HepG2 (cell line): Measurements from ENCODE around the gene LMF2. TPM values are rescaled to one million over a fixed set of nuclear protein-coding genes. Genes with fewer than 3 reads are reported as not detected.

Source experiments
- ATAC-seq: fragments of 200-7000 bp; cut with Tn5 transposase; 3 replicates; pipeline ENCODE4 v1.9.1; 2020; ENCODE audit warnings: mild to moderate bottlenecking, moderate library complexity
- BruUV-seq: library from RNA; stranded (reverse); fragments of 400-500 nt; replicated peaks from 2 replicates; lab custom pipeline; 2021; lab: Mats Ljungman, UMichigan
- CTCF ChIA-PET: fragments of 300-600 bp; formaldehyde crosslinking; extraction: SDS; loops from one replicate; lab custom pipeline; 2021; ENCODE audit warnings: low total read pairs, inconsistent platforms, low intra/inter-chr PET ratio; lab: Yijun Ruan, JAX
- POLR2A ChIA-PET: fragments of 350-600 bp; sonication (Branson Sonifier 250); formaldehyde crosslinking; loops from one replicate; lab custom pipeline; 2020; ENCODE audit warnings: antibody characterized with exemption, inconsistent platforms; lab: Yijun Ruan, JAX
- DNase-seq: peaks from one replicate; pipeline ENCODE4 v3.0.0-alpha.2; 2015; ENCODE audit warnings: low spot score
- FAIRE-seq: peaks from 3 replicates; lab custom pipeline; 2011; peaks lifted over from hg19 to GRCh38; lab: Jason Lieb, UNC
- H2AFZ ChIP-seq: one replicate; pipeline ENCODE4 v1.6.1; 2011; ENCODE audit warnings: low read length, inconsistent platforms
- H3K27ac ChIP-seq: fragments of 300-600 bp; 3 replicates; pipeline ENCODE4 v1.8.0; 2011; ENCODE audit warnings: mixed run types, mild to moderate bottlenecking, mixed read lengths, low read length, inconsistent platforms; ENCODE audit not compliant: insufficient read depth; ENCODE audit errors: extremely low read length
- H3K27me3 ChIP-seq, 2 experiments: fragments of 200-600 bp in 1 of 2; 2 replicates in 1 of 2; 3 replicates in 1 of 2; pipeline versions ENCODE4 v1.6.0 to v1.8.0; 2011; ENCODE audit warnings: low read length in 2 of 2, mild to moderate bottlenecking in 2 of 2, moderate library complexity in 2 of 2, inconsistent platforms in 1 of 2; ENCODE audit not compliant: insufficient read depth in 2 of 2, control insufficient read depth in 1 of 2
- H3K36me3 ChIP-seq, 2 experiments: fragments of 200-600 bp in 1 of 2; replicated peaks in 1 of 2; 2 replicates in 1 of 2; 3 replicates in 1 of 2; pipeline versions ENCODE4 v1.5.1 to v1.8.0; 2011; ENCODE audit warnings: low read length in 2 of 2, inconsistent platforms in 1 of 2; ENCODE audit not compliant: insufficient read depth in 2 of 2, control insufficient read depth in 1 of 2
- H3K4me1 ChIP-seq: 2 replicates; pipeline ENCODE4 v1.5.1; 2012; ENCODE audit warnings: low read length, inconsistent platforms; ENCODE audit not compliant: insufficient read depth
- H3K4me2 ChIP-seq: 2 replicates; pipeline ENCODE4 v1.6.0; 2011; ENCODE audit warnings: low read depth, low read length, inconsistent platforms
- H3K4me3 ChIP-seq, 3 experiments: fragments of 200-600 bp in 1 of 3; sonication (generic), shearing (Covaris generic) in 1 of 3; replicated peaks in 1 of 3; 2 replicates each; pipeline ENCODE4 v1.5.1; 2011 to 2016; ENCODE audit warnings: low read length in 3 of 3, inconsistent platforms in 2 of 3, low read depth in 2 of 3, mild to moderate bottlenecking in 2 of 3, control low read depth in 1 of 3, mixed read lengths in 1 of 3; ENCODE audit not compliant: insufficient read depth in 1 of 3
- H3K79me2 ChIP-seq: one replicate; pipeline ENCODE4 v1.6.1; 2011; ENCODE audit warnings: low read length, inconsistent platforms; ENCODE audit not compliant: insufficient read depth
- H3K9ac ChIP-seq: 2 replicates; pipeline ENCODE4 v1.6.0; 2011; ENCODE audit warnings: mild to moderate bottlenecking, low read depth, low read length, inconsistent platforms; ENCODE audit not compliant: insufficient read depth
- H3K9me3 ChIP-seq: 2 replicates; pipeline ENCODE4 v1.5.1; 2012; ENCODE audit warnings: mild to moderate bottlenecking, low read length
- H4K20me1 ChIP-seq: 2 replicates; pipeline ENCODE4 v1.6.0; 2011; ENCODE audit warnings: inconsistent platforms, mild to moderate bottlenecking, low read length, moderate library complexity; ENCODE audit not compliant: insufficient read depth
- ARNT ChIP-seq: fragments of 450-650 bp; IDR thresholded peaks from 2 replicates; pipeline ENCODE4 v1.6.1; 2017
- HOXA3 ChIP-seq: sonication (generic); formaldehyde crosslinking; IDR thresholded peaks from 2 replicates; pipeline ENCODE4 v1.5.0; 2020; ENCODE audit warnings: missing genetic modification reagents
- KDM1A ChIP-seq: IDR thresholded peaks from 2 replicates; pipeline ENCODE4 v1.6.1; 2016; ENCODE audit warnings: missing compliant biosample characterization
- KDM5A ChIP-seq: fragments of 200-600 bp; sonication (generic); IDR thresholded peaks from 2 replicates; pipeline ENCODE4 v1.7.0; 2018; ENCODE audit warnings: antibody characterized with exemption, mild to moderate bottlenecking, low read length, borderline replicate concordance
- MAFG ChIP-seq: sonication (generic); formaldehyde crosslinking; IDR thresholded peaks from 2 replicates; pipeline ENCODE4 v1.5.1; 2020; ENCODE audit warnings: mild to moderate bottlenecking, missing genetic modification reagents
- PRMT3 ChIP-seq: sonication (generic); formaldehyde crosslinking; IDR thresholded peaks from 2 replicates; pipeline ENCODE4 v1.8.1; 2022; ENCODE audit warnings: low read depth, mild to moderate bottlenecking, moderate library complexity, missing genetic modification reagents, borderline replicate concordance
- RBFOX2 ChIP-seq: fragments of 200-400 bp; formaldehyde crosslinking; IDR thresholded peaks from 2 replicates; pipeline ENCODE4 v1.6.1; 2017; ENCODE audit warnings: low read depth, mild to moderate bottlenecking, low read length
- RNF2 ChIP-seq: fragments of 450-650 bp; conservative IDR thresholded peaks from 2 replicates; pipeline ENCODE4 v1.6.1; 2016; ENCODE audit warnings: low read depth
- ZFP1 ChIP-seq: IDR thresholded peaks from 2 replicates; pipeline ENCODE4 v1.6.1; 2016
- ZNF577 ChIP-seq: sonication (generic); formaldehyde crosslinking; IDR thresholded peaks from 2 replicates; pipeline ENCODE4 v1.4.0; 2020; ENCODE audit warnings: mild to moderate bottlenecking, low read depth, missing genetic modification reagents, borderline replicate concordance
- ZNF850 ChIP-seq: sonication (generic); formaldehyde crosslinking; conservative IDR thresholded peaks from 2 replicates; pipeline ENCODE4 v1.9.0; 2021; ENCODE audit warnings: mild to moderate bottlenecking, missing genetic modification reagents
- ZSCAN12 ChIP-seq: sonication (generic); formaldehyde crosslinking; IDR thresholded peaks from 2 replicates; pipeline ENCODE4 v1.9.0; 2021; ENCODE audit warnings: mild to moderate bottlenecking, missing genetic modification reagents
- WGBS: methylation state at CpG from one replicate; pipeline ENCODE4 v1.1.6; 2017; ENCODE audit warnings: low lambda C conversion rate; 5-methylcytosine and 5-hydroxymethylcytosine counted together
- in situ Hi-C: cut with HindIII; loops from 2 replicates; pipeline ENCODE4 v1.10.0; 2017; ENCODE audit warnings: low pct_unique_long_range_greater_than_20kb; ENCODE audit not compliant: extremely low pct_ligation_motif_present
- intact Hi-C: fragments of 100-400 bp; cut with micrococcal nuclease; formaldehyde crosslinking; loops from one replicate; pipeline ENCODE4 v1.10.0; 2022; ENCODE audit not compliant: unreplicated experiment
- polyA plus RNA-seq, 8 experiments: library from polyadenylated mRNA; depleted of rRNA in 3 of 8; stranded (reverse) in 7 of 8; unstranded in 1 of 8; fragments of >200 nt; fragmentation: Illumina TruSeq in 4 of 8; extraction: Trizol in 4 of 8; gene quantifications; 2 replicates each; pipeline versions ENCODE4 v1.2.1 to v1.2.3, GENCODE V29; 2011 to 2016; ENCODE audit warnings: low read depth in 4 of 8, missing spikeins in 1 of 8, mixed read lengths in 1 of 8; ENCODE audit not compliant: insufficient read depth in 1 of 8
- total RNA-seq, 5 experiments: library from RNA; depleted of rRNA; stranded (reverse); fragments of >200 nt; fragmentation: Illumina TruSeq; extraction: Trizol; gene quantifications; 2 replicates each; pipeline ENCODE4 v1.2.3, GENCODE V29; 2016; ENCODE audit warnings: low read depth in 1 of 5
- TF ChIP-seq, protein P1 (sequence below): conservative IDR thresholded peaks from 2 replicates; pipeline ENCODE4 v1.6.1; 2018; ENCODE audit warnings: missing genetic modification reagents
- TF ChIP-seq, protein P2 (sequence below): IDR thresholded peaks from 2 replicates; pipeline ENCODE4 v1.6.1; 2012; ENCODE audit warnings: low read length, improper control_type of control experiment
- TF ChIP-seq, protein P3 (sequence below): sonication (generic); IDR thresholded peaks from 2 replicates; pipeline ENCODE4 v1.6.1; 2016; ENCODE audit warnings: low read depth, borderline replicate concordance

The LMF2 gene
- total and polyA plus RNA-seq, 2 of the 13 experiments (the other 11 are each of a cell fraction or from before 2014, with no cell fraction given) = 23.3 to 30.6 TPM

DNA sequence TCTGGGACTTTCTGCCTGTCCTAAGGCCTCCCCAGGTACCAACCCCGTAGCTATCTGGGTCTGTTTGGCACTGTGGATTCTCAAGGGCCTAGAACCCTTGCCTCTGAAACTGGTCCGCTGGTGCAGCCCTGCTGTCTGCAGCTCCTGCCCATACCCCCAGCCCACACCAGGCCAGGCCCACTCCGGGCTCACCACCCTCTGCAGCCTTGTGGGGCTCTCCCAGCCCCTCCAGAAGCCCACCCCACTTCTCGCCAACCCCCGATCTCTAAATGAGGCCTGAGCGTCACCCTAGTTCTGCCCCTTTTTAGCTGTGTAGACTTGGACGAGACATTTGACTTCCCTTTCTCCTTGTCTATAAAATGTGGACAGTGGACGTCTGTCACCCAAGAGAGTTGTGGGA lies 42.9 kb upstream of the LMF2 start:
- no peak overlapping the region for H3K4me2 ChIP-seq
- H4K20me1 ChIP-seq = no peaks in the 10 kb centered on the region
- DNase-seq = no peak
- TF ChIP-seq MAFG (CRISPR knock-in tag) (no peak), ARNT (no peak), PRMT3 (CRISPR knock-in tag) (no peak), ZSCAN12 (no peak), HOXA3 (CRISPR knock-in tag) (no peak), ZFP1 (CRISPR knock-in tag) (no peak), RNF2 (no peak), RBFOX2 (no peak), ZNF577 (CRISPR knock-in tag) (no peak), KDM5A (no peak), ZNF850 (CRISPR knock-in tag) (no peak), KDM1A (CRISPR knock-in tag) (no peak)
- TF ChIP-seq, protein P1, sequence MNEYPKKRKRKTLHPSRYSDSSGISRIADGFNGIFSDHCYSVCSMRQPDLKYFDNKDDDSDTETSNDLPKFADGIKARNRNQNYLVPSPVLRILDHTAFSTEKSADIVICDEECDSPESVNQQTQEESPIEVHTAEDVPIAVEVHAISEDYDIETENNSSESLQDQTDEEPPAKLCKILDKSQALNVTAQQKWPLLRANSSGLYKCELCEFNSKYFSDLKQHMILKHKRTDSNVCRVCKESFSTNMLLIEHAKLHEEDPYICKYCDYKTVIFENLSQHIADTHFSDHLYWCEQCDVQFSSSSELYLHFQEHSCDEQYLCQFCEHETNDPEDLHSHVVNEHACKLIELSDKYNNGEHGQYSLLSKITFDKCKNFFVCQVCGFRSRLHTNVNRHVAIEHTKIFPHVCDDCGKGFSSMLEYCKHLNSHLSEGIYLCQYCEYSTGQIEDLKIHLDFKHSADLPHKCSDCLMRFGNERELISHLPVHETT = no peak
- TF ChIP-seq, protein P2, sequence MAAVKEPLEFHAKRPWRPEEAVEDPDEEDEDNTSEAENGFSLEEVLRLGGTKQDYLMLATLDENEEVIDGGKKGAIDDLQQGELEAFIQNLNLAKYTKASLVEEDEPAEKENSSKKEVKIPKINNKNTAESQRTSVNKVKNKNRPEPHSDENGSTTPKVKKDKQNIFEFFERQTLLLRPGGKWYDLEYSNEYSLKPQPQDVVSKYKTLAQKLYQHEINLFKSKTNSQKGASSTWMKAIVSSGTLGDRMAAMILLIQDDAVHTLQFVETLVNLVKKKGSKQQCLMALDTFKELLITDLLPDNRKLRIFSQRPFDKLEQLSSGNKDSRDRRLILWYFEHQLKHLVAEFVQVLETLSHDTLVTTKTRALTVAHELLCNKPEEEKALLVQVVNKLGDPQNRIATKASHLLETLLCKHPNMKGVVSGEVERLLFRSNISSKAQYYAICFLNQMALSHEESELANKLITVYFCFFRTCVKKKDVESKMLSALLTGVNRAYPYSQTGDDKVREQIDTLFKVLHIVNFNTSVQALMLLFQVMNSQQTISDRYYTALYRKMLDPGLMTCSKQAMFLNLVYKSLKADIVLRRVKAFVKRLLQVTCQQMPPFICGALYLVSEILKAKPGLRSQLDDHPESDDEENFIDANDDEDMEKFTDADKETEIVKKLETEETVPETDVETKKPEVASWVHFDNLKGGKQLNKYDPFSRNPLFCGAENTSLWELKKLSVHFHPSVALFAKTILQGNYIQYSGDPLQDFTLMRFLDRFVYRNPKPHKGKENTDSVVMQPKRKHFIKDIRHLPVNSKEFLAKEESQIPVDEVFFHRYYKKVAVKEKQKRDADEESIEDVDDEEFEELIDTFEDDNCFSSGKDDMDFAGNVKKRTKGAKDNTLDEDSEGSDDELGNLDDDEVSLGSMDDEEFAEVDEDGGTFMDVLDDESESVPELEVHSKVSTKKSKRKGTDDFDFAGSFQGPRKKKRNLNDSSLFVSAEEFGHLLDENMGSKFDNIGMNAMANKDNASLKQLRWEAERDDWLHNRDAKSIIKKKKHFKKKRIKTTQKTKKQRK = no peak
- TF ChIP-seq, protein P3, sequence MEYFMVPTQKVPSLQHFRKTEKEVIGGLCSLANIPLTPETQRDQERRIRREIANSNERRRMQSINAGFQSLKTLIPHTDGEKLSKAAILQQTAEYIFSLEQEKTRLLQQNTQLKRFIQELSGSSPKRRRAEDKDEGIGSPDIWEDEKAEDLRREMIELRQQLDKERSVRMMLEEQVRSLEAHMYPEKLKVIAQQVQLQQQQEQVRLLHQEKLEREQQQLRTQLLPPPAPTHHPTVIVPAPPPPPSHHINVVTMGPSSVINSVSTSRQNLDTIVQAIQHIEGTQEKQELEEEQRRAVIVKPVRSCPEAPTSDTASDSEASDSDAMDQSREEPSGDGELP = no peak
- no TSS peak for BruUV-seq
- H3K9me3 ChIP-seq = no peaks in the 10 kb centered on the region
- H3K27ac ChIP-seq = no peak overlapping the region
- H3K27me3 ChIP-seq = peaks cover 3 to 23% of the 10 kb centered on the region in 2 experiments
- POLR2A ChIA-PET = interaction anchor here (0.9 to 2.4 kb wide), 4 partner anchors 9 to 25 kb away, joined by 3 to 11 read pairs (median 4); partner anchors contain the start of genes SCO2 and SYCE3
- no peak for ATAC-seq
- H3K4me1 ChIP-seq = peaks cover 24% of the 10 kb centered on the region
- H3K9ac ChIP-seq = no peak overlapping the region
- no peak for FAIRE-seq
- CTCF ChIA-PET = no interaction called here
- H2AFZ ChIP-seq = no peak overlapping the region
- no peaks in the 10 kb centered on the region for H3K79me2 ChIP-seq
- WGBS = 65% methylated on average over 6 of the region's 8 CpGs
- in situ Hi-C loops (no loop called here), intact Hi-C loops (no loop called here)
- H3K4me3 ChIP-seq = no peak overlapping the region
- no peaks in the 10 kb centered on the region for H3K36me3 ChIP-seq
